Naive thymus-derived CD4-positive, alpha-beta T cell (primary cell): ENCODE data around the gene STUM. TPM values are rescaled to one million over a fixed set of nuclear protein-coding genes. Genes with fewer than 3 reads are reported as not detected.

Experiments used
- ATAC-seq: fragments of 150-1000 bp; cut with Tn5 transposase; 2 replicates; pipeline ENCODE4 v1.10.0; 2021; ENCODE audit warnings: mild to moderate bottlenecking, moderate library complexity
- CTCF ChIA-PET: fragments of 350-600 bp; sonication (Branson Sonifier 250); formaldehyde crosslinking; loops from one replicate; lab custom pipeline; 2021; ENCODE audit warnings: antibody characterized with exemption; lab: Charles Lee
- POLR2A ChIA-PET: fragments of 350-600 bp; sonication (Branson Sonifier 250); formaldehyde crosslinking; loops from one replicate; lab custom pipeline; 2021; ENCODE audit warnings: antibody characterized with exemption, inconsistent platforms; lab: Charles Lee
- DNase-seq, 9 donors: peaks; one replicate each; pipeline versions ENCODE4 v3.0.0 to v3.0.0-alpha.2; 2020 to 2022; ENCODE audit warnings: mixed read lengths in 1 of 9
- H3K27ac ChIP-seq: one replicate; pipeline ENCODE4 v1.7.0; 2013; ENCODE audit warnings: mild to moderate bottlenecking, low read depth, low read length, moderate library complexity
- H3K27me3 ChIP-seq, 2 donors: one replicate each; pipeline ENCODE4 v1.7.0; 2013; ENCODE audit warnings: low read length in 2 of 2, mild to moderate bottlenecking in 2 of 2, moderate library complexity in 2 of 2; ENCODE audit not compliant: control insufficient read depth in 2 of 2, insufficient read depth in 2 of 2
- H3K36me3 ChIP-seq, 3 experiments: 1 replicate in 2 of 3; 2 replicates in 1 of 3; pipeline ENCODE4 v1.7.0; 2013; ENCODE audit warnings: low read length in 3 of 3, mild to moderate bottlenecking in 3 of 3, moderate library complexity in 1 of 3; ENCODE audit not compliant: insufficient read depth in 3 of 3, control insufficient read depth in 2 of 3
- H3K4me1 ChIP-seq, 2 donors: one replicate each; pipeline ENCODE4 v1.7.0; 2013; ENCODE audit warnings: low read length in 2 of 2, mild to moderate bottlenecking in 2 of 2, moderate library complexity in 1 of 2; ENCODE audit not compliant: control insufficient read depth in 2 of 2, insufficient read depth in 2 of 2
- H3K4me3 ChIP-seq: 2 replicates; pipeline ENCODE4 v1.7.0; 2013; ENCODE audit warnings: mild to moderate bottlenecking, low read length
- H3K9me3 ChIP-seq, 3 experiments: 1 replicate in 2 of 3; 2 replicates in 1 of 3; pipeline ENCODE4 v1.7.0; 2013; ENCODE audit warnings: low read length in 3 of 3; ENCODE audit not compliant: control insufficient read depth in 2 of 3
- H3K27ac Mint-ChIP-seq, 9 donors: one replicate each; pipeline ENCODE4 v1.8.0; 2020 to 2022; ENCODE audit warnings: mixed read lengths in 9 of 9, mild to moderate bottlenecking in 8 of 9, moderate library complexity in 5 of 9, inconsistent platforms in 2 of 9
- H3K27me3 Mint-ChIP-seq, 5 donors: one replicate each; pipeline ENCODE4 v1.8.0; 2021 to 2022; ENCODE audit warnings: mixed read lengths in 5 of 5, mild to moderate bottlenecking in 1 of 5
- H3K36me3 Mint-ChIP-seq, 5 donors: one replicate each; pipeline ENCODE4 v1.8.0; 2020 to 2022; ENCODE audit warnings: mixed read lengths in 5 of 5, mild to moderate bottlenecking in 3 of 5, inconsistent platforms in 1 of 5
- H3K4me1 Mint-ChIP-seq, 7 donors: one replicate each; pipeline ENCODE4 v1.8.0; 2020 to 2022; ENCODE audit warnings: mixed read lengths in 7 of 7, mild to moderate bottlenecking in 3 of 7, inconsistent platforms in 1 of 7
- H3K4me3 Mint-ChIP-seq, 10 donors: one replicate each; pipeline ENCODE4 v1.8.0; 2020 to 2022; ENCODE audit warnings: mild to moderate bottlenecking in 10 of 10, mixed read lengths in 10 of 10, moderate library complexity in 6 of 10, inconsistent platforms in 2 of 10
- H3K9me3 Mint-ChIP-seq, 11 donors: one replicate each; pipeline ENCODE4 v1.8.0; 2020 to 2022; ENCODE audit warnings: mixed read lengths in 11 of 11, mild to moderate bottlenecking in 4 of 11, inconsistent platforms in 1 of 11, moderate library complexity in 1 of 11
- intact Hi-C, 2 donors: fragments of 100-400 bp; cut with micrococcal nuclease; formaldehyde crosslinking; loops; one replicate each; pipeline ENCODE4 v1.15.1; 2023
- polyA plus RNA-seq, 2 donors: library from polyadenylated mRNA; unstranded; fragments of 300-500 nt; fragmentation: Illumina TruSeq; gene quantifications; one replicate each; pipeline ENCODE4 v1.2.3, GENCODE V29; 2021
- total RNA-seq, 6 experiments: library from RNA in 5 of 6; stranded (reverse) in 5 of 6; gene quantifications; 1 replicate in 5 of 6; 2 replicates in 1 of 6; pipeline ENCODE4 v1.2.3 and lab custom pipeline; 2021 to 2026

STUM gene
- total and polyA plus RNA-seq, 7 experiments from 2014 or later = not detected

DNA sequence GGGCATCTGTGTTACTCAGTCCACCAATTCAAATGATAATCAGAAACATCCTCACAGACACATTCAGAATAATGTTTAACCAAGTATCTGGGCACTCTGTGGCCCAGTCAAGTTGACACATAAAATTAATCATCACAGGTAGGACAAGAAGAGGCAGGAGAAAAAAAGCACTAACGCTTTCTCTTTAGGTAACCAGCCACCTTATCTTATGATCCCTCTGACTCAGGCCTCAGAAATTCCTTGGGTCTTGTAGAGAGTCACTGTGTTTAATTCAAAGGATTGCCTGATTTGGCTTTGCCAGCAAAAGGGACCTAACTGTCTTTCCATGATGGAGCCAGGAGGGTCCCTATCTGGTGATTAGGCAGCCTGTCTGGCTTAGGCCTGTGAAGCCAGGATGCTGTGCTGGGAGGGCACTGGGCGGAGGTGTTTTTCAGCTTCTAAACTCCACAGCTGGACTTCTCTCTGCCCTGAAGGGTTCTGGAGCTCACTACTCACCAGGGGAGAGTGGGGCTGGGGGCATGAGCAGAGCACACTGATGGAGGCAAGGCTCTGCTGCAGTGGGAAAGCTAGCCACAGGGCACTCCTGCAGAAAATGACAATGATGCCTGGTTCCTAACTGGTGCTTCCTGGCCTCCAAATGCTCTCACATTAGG, 36.4 kb upstream of the STUM start:
- Histone ChIP-seq H3K36me3 (no peaks in the 10 kb centered on the region), H3K4me3 (no peak overlapping the region), H3K27ac (no peak overlapping the region), H3K4me1 (no peaks in the 10 kb centered on the region), H3K9me3 (no peaks in the 10 kb centered on the region), H3K27me3 (no peaks in the 10 kb centered on the region)
- POLR2A ChIA-PET = no interaction called here
- intact Hi-C loops = no loop called here
- Mint-ChIP-seq H3K27me3 (peaks cover 13 to 28% (median 25%) of the 10 kb centered on the region in 5 donors), H3K27ac (no peak overlapping the region), H3K9me3 (peaks cover 0 to 2% (median 0%) of the 10 kb centered on the region in 11 donors), H3K4me1 (peaks cover 0 to 2% (median 0%) of the 10 kb centered on the region in 7 donors), H3K36me3 (peaks cover 0 to 4% (median 0%) of the 10 kb centered on the region in 5 donors), H3K4me3 (no peak overlapping the region)
- DNase-seq (no peak), ATAC-seq (no peak)
- CTCF ChIA-PET = no interaction called here

DNA sequence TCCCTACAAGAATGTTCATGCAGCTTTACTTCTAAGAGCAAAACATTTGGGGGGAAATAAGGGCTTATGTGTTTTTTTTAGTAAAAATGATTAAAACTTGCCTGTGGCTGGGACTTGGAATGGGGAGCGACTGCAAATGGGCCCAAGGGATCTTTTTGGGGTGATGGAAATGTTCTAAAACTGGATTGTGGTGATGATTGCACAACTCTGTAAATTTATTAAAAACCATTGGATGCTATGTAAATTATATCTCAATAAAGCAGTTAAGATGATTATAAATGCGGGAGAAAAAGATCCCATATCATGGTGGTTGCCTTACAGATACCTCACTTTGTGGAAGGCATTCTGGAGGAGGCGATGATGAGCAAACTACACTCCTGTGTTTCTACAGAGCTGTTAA, 30.2 kb upstream of the STUM start:
- DNase-seq = no peak
- no peaks in the 10 kb centered on the region for H3K36me3 ChIP-seq
- Mint-ChIP-seq H3K27ac (no peak overlapping the region), H3K4me1 (no peaks in the 10 kb centered on the region), H3K27me3 (peaks cover 5 to 13% (median 10%) of the 10 kb centered on the region in 5 donors), H3K4me3 (no peak overlapping the region), H3K9me3 (peaks cover 0 to 1% (median 0%) of the 10 kb centered on the region in 11 donors), H3K36me3 (no peaks in the 10 kb centered on the region)
- intact Hi-C loops = no loop called here
- H3K9me3 ChIP-seq = no peaks in the 10 kb centered on the region
- no peaks in the 10 kb centered on the region for H3K4me1 ChIP-seq
- ChIA-PET POLR2A (no interaction called here), CTCF (no interaction called here)
- H3K4me3 ChIP-seq = no peak overlapping the region
- no peaks in the 10 kb centered on the region for H3K27me3 ChIP-seq
- ATAC-seq = no peak
- H3K27ac ChIP-seq = no peak overlapping the region

DNA sequence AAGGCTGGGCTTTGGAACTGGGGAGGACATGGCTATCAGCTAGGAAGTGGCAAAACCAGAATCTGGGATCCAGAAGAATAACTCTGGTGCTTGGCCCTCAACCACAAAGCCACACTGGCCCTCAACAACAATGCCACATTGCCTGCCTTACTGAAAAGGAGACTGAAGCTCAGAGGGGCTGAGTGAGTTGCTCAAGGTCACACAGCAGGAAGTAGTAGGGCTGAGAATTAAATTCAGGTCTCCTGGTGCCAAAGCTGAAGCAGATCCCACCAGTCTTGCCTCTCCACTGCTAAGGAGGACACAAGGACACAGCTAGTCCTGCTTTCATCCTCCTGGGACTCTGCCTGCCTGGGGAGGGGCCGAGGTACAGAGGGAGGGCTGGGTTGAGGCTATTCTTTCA, 29.4 kb upstream of the STUM start:
- ATAC-seq = no peak
- Histone ChIP-seq H3K27ac (no peak overlapping the region), H3K9me3 (no peaks in the 10 kb centered on the region), H3K4me3 (no peak overlapping the region), H3K27me3 (no peaks in the 10 kb centered on the region), H3K36me3 (no peaks in the 10 kb centered on the region), H3K4me1 (no peaks in the 10 kb centered on the region)
- Mint-ChIP-seq H3K27ac (no peak overlapping the region), H3K4me3 (no peak overlapping the region), H3K4me1 (no peaks in the 10 kb centered on the region), H3K27me3 (peaks cover 5 to 14% (median 8%) of the 10 kb centered on the region in 5 donors), H3K36me3 (no peaks in the 10 kb centered on the region), H3K9me3 (peaks cover 0 to 2% (median 0%) of the 10 kb centered on the region in 11 donors)
- no peak for DNase-seq
- intact Hi-C loops = no loop called here
- ChIA-PET CTCF (no interaction called here), POLR2A (no interaction called here)

DNA sequence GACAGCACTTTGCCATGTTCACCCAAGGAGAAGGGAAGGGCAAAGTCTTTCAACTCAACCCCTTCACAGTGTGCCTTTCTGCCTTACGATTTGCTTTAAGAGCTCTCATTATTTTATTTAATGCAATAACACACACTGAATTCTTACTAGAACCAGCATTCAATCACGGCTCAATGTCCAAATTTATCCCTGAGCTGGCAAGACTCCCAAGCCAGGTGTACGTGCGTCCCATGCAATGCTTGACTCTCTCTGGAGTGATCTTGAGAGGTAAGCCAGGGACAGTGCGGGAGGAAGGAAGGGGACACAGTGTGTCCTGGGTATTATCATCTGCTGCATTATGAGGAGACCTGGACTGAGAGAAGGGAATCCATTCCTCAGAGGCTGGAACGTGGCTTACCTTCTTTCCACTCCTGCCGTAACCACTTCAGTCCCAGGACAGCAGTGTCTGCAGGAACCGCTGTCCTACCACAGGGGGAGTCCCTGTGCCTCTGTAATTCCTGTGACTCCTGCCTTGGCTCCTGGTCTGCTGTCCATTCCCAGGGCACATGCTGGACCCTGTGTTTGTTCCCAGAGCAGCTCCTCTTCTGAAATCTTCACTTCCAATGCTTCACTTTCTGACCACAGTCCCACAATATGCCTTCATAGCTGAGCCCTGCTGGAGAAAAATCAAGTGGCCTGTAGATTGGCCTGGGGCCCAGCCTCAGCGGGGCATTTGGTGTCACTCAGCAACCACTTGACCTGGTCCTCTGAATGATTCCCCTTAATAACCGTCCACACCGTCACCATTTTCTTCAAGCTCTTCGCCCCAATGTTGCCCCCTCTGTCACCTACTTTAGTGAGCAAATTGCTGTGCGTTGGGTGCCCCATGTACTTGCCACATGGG, 28.6 kb upstream of the STUM start:
- CTCF ChIA-PET = no interaction called here
- Mint-ChIP-seq H3K27me3 (peaks cover 5 to 15% (median 8%) of the 10 kb centered on the region in 5 donors), H3K36me3 (peaks cover 0 to 6% (median 0%) of the 10 kb centered on the region in 5 donors)

DNA sequence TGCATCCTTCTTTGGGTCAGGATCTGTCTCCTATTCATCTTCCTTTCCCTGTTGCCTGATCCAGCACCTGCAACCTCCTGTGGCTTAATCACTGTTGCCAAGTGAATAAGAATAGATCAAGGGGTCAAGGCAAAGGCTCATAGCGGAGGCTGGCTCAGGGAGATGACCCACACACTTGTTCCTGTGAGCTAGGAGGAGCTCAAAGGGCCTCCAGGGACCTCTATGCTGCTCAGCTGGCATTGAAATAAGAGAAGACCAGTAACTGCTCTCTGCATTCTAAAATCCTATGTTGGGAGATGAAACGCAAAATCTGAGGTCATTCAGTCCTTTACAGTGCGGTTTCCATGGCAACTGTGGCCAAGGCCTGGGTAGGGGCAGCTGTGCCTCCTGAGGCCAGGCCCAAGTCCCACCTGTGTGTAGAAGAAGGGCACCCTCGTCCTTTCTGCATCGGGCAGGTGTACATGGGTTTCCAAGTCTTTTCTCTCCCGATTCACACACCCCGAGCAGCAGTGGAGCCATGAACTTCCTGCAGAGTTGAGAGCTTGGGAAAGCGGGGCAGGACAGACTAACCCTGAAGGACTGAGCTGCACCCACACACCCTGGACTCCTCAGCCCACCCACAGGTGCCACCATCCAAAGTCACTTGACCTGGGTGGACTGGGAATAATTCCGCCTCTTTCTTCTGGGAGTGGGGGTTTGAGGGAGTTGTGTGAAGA, 27.8 kb upstream of the STUM start:
- H3K27ac Mint-ChIP-seq = peak overlapping the region in 1 of 9 donors; percentile 2
- Histone ChIP-seq H3K4me1 (no peaks in the 10 kb centered on the region), H3K9me3 (no peaks in the 10 kb centered on the region), H3K27ac (no peak overlapping the region), H3K36me3 (no peaks in the 10 kb centered on the region), H3K4me3 (no peak overlapping the region), H3K27me3 (no peaks in the 10 kb centered on the region)
- H3K36me3 Mint-ChIP-seq = peaks cover 0 to 6% (median 0%) of the 10 kb centered on the region in 5 donors
- ChIA-PET CTCF (no interaction called here), POLR2A (no interaction called here)
- DNase-seq = no peak
- intact Hi-C loops = no loop called here
- no peaks in the 10 kb centered on the region for H3K4me1 Mint-ChIP-seq
- H3K27me3 Mint-ChIP-seq = peaks cover 4 to 18% (median 8%) of the 10 kb centered on the region in 5 donors
- H3K9me3 Mint-ChIP-seq = peaks cover 0 to 5% (median 0%) of the 10 kb centered on the region in 11 donors
- H3K4me3 Mint-ChIP-seq = no peak overlapping the region
- ATAC-seq = no peak

More for the DNA sequence above, 28.6 kb upstream of the STUM start:
- H3K4me1 ChIP-seq = no peaks in the 10 kb centered on the region
- Mint-ChIP-seq H3K4me1 (no peaks in the 10 kb centered on the region), H3K4me3 (no peak overlapping the region), H3K9me3 (peaks cover 0 to 5% (median 0%) of the 10 kb centered on the region in 11 donors), H3K27ac (peak overlapping the region in 1 of 9 donors; percentile 2)
- no peak overlapping the region for H3K27ac ChIP-seq
- no peaks in the 10 kb centered on the region for H3K9me3 ChIP-seq
- POLR2A ChIA-PET = no interaction called here
- intact Hi-C loops = no loop called here
- H3K36me3 ChIP-seq = no peaks in the 10 kb centered on the region
- DNase-seq = no peak
- H3K4me3 ChIP-seq = no peak overlapping the region
- ATAC-seq = no peak
- H3K27me3 ChIP-seq = no peaks in the 10 kb centered on the region

DNA sequence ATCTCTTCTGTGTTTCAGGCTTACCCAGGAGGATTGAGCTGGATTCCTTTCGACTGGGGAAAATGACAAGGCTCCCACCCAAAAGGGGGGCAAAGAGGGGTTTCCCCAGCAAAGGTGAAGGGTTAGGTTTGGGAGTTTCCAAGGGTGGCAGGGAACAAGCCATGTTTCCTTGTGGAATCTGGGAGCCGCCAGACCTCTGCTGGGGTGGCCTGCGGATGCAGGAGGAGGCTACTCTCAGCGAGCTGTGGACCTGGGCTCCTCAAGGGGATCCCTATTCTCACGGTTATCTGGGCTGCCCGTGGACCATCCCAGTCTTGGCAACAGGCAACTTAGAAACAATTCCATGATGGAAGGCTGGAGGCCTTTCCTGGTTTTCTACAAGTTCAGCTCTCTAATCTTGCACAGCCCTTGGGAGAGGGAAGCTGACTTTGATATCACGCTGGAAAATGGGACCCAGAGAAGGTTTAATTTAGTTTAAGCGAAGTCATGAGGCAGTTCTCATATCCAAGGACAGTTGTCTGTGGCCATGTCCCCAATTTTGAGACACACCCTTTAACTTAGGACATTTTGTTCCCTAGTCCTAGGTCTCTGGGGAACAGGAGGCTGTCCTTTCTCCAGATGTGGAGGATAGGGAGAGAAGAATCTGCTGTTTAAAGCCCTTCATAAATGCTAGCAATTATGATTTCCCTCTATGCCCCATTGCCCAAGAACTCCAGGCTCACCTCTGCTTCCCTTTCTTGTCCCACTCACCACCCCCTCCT, 24.7 kb upstream of the STUM start:
- ATAC-seq = no peak
- H3K9me3 Mint-ChIP-seq = peaks cover 0 to 5% (median 0%) of the 10 kb centered on the region in 11 donors
- H3K27ac Mint-ChIP-seq = no peak overlapping the region
- no peaks in the 10 kb centered on the region for H3K27me3 ChIP-seq
- H3K4me3 Mint-ChIP-seq = no peak overlapping the region
- intact Hi-C loops = no loop called here
- no peaks in the 10 kb centered on the region for H3K4me1 Mint-ChIP-seq
- H3K4me3 ChIP-seq = no peak overlapping the region
- H3K9me3 ChIP-seq = no peaks in the 10 kb centered on the region
- no peak overlapping the region for H3K27ac ChIP-seq
- H3K36me3 ChIP-seq = no peaks in the 10 kb centered on the region
- peaks cover 0 to 10% (median 5%) of the 10 kb centered on the region in 5 donors for H3K27me3 Mint-ChIP-seq
- H3K4me1 ChIP-seq = no peaks in the 10 kb centered on the region
- POLR2A ChIA-PET = no interaction called here
- H3K36me3 Mint-ChIP-seq = peaks cover 0 to 6% (median 0%) of the 10 kb centered on the region in 5 donors
- no peak for DNase-seq
- CTCF ChIA-PET = no interaction called here
